ENCODE results near the gene ARHGAP10. TPM values are rescaled to one million over a fixed set of nuclear protein-coding genes. Genes with fewer than 3 reads are reported as not detected.
A peak's percentile ranks its signal among the peaks of the same experiment; 100 is the strongest.
"Not testable (repeated sequence)": the region's sequence is repeated elsewhere in the genome, so short reads cannot be mapped to it uniquely, and the experiment has no call there.

Gene ARHGAP10
- total RNA-seq, 1 donor from 2014 or later, result 37.0 TPM

DNA sequence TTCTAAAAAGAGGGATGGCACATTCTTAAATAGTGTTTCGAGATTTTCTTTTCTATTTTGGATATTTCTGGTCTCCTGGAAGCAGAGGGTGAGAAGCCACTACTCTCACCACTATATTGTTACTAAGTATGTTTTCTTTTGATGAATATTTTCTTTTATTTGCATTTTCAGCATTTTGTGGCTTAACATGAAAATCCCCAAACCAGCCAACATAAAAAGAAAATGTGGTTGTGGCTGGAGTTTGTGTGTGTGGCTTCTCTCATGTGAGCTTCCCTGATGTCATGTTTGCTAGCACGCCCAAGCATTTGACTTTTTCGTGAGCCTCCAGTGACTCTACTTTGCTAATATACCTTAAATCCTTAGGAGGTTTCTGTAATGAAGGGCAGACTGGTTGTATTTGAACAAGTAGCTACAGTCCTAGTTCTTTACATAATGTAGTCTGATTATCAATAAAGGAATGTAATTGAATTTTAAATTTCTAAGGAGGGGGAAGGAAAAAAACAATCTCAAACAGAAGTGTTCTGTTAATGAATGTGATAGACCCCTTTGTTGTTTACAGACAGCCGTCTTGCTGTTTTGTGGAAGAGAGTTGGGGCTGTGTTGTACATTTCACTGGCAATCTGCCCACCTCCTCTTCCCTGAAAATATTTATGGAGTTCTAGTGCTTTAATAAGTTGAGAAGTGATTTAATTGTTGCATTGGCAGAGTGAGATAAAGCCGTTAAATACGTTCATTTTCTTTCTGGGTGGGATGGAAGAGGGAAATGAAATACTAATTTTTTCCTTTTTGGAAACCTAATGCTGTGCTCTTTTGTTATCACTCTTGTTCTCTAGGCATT, 114.6 kb downstream of the ARHGAP10 start:
- DNase-seq (ENCODE audit: low read depth), result no peak

DNA sequence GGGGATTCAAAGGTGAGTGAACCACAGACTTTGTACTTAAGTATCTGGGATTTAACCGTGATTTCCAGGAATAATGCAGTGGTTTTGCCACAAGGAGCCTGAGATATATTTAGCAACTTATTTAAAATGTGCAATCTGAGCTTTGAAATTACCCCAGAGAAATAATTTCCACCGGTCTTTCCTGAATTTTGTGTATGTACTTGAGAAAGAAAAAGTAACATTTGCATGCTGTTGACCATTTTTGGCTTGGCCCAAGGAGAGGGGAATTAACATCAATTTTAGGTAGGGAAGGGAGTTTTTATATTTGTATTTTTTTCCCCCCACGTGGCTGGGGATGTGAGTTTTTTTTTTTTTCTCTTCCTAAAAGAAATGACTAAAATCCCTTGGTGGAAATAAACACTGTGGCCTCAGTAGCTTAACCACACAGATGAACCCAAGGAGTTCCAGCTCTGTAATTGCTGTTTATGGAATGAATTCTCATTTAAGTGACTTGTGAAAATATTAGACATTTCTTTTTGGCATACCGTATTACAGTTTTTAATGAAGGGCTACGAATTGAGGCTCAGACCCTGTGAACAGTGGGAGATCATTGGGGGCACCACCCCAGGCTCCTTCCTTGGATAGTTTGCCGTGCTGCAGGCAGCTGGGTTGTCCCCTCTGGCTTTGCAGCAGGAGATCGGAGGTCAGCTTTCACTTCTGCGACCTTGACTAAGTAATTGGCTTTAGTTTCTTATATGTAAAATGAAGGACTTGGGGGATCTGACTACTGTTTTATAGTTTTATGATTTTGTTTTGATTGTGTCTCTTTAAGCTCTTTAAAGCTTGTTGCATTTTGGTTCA, 116.1 kb downstream of the ARHGAP10 start:
- no peak for DNase-seq (ENCODE audit: low read depth)

DNA sequence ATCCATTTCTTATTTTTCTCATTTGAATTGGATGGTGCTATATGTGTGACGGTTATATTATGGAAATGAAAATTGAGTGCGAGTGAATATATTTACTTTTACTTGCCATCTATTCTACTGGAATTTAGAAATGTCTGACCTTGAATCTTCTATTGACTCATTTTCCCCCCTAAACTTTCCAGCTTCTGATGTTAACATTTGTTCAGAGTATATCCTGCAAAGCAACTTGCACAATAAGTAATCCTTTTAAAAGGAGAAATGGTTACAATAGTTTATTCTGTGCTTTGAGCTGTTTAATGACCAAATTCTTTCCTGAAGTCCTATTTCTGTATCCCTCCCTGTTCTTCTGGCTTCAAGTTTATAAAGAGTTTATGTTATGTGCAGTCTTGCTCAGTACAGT, 116.7 kb downstream of the ARHGAP10 start:
- no peak for DNase-seq (ENCODE audit: low read depth)

DNA sequence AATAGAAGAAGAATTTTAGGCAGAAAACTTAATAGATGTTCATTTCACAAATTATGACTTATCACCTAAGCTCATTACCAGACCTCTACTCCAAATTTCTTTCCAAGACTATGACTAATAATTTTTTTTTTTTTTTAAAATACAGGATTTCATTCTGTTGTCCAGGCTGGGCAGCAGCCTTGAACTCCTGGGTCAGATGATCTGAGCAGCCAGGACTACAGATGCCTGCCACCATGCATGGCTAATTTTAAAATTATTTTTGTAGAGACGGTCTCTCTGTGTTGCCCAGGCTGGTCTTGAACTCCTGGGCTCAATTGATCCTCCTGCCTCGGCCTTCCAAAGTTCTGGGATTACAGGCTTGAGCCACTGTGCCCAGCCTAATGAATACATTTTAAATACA, 119.2 kb downstream of the ARHGAP10 start:
- DNase-seq (ENCODE audit: low read depth), result no peak

DNA sequence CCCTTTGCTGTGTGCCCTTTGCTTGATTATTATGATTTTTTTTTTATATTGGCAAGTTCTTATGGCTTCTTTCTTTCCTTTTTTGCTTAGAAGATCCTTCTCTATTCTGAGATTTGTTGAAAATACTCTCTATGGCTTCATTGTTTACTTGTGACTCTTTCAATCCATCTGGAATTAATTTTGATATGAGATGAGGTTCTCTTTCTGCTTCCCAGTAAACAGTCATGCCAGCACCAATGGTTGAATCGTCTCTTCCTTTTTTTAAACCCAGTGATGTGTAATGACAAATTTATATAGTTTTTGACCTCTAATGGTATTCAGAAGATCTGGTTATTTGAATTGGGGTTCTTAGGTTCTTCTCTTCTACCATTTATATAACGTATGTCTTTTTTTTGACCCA, 121.8 kb downstream of the ARHGAP10 start:
- no peak for DNase-seq (ENCODE audit: low read depth)

DNA sequence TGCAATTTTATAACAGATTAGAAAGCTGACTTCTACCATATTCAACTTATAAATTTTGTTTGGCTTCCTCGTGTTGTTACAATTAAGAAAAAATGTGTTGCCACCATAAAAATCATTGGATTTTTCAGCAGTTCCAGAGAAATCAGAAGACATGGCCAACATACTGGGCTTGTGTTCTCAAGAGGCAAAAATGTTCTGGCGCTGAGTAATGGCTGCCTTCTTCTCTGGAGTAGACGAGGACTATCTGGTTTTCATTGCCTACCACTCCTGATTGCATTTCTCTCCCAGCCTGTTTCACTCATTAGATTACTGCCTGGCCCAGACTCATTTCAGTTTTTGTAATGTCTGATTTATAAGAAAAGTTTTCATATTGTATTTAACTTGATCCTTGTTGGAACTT, 122.3 kb downstream of the ARHGAP10 start:
- no peak for DNase-seq (ENCODE audit: low read depth)

DNA sequence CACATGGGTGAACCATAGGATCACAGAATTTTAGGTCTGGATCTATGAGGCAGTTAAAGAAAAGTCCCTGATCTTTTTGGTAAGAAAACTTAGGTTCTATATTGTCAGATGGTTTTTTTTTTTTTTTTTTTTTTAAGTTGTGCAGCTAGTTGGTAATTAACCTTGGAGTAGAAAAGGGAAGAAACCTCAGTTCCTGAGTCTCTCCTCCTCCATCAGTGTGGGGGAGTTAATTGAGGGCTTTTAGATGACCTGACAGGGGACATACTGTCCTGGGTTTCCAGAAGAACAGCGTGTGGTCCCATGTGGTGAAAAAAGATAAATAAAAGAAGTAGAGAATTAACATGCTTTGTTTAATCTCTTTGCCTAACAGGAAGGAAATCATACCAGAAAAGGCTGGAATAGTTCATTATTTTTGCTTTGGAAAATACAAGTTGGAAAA, 123.7 kb downstream of the ARHGAP10 start:
- DNase-seq (ENCODE audit: low read depth), result no peak

DNA sequence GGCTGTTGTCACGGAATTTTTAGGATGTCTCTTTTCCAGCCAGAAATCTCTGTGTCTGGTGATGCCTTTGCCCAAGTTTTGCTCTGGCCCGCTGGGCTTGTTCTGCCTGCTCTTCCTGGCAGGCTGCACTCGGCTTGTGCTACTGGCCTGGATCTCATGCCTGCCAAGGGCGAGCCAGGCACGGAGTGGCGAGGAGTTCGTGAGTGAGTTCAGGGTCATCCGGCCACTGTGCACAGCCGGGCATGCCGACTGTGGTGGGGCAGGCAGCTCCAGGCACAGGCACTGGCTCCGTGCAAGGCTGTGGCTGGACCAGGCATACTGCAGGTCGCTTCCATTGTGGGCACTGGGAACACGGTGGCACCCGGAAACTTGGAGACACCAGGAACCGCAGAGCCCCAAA, 129.1 kb downstream of the ARHGAP10 start:
- DNase-seq (ENCODE audit: low read depth), result no peak

DNA sequence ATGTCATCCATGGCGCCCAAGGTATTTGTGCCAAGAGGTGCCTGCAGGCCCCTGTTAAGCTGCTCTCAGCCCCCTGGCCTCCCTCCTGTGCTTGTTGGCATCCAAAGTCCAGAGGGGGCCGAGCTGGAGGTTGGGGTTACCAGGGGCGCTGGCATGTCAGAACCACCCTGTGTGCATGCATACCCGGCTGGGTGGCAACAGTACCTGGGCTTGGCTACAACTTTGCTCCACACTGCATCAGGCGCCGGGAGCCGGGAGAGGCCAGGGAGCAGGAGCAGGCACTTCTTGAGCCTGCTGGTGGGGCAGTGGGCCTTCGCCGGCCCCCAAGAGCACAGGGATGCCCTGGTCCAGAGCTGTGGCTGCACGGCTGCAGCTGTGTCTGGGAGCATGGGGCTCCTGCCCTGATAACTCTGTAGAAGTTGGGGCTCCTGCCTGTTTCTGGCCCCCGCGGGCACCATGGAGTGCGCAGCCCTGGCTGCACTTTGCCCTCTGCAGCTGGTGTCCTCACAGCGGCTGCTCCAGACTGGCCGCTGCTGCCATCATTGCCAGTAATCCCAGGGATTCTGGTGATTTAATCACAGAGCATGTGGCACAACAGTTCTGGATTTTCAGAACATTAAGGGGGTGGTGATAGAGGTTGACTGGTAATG, 130.3 kb downstream of the ARHGAP10 start:
- no peak for DNase-seq (ENCODE audit: low read depth)

DNA sequence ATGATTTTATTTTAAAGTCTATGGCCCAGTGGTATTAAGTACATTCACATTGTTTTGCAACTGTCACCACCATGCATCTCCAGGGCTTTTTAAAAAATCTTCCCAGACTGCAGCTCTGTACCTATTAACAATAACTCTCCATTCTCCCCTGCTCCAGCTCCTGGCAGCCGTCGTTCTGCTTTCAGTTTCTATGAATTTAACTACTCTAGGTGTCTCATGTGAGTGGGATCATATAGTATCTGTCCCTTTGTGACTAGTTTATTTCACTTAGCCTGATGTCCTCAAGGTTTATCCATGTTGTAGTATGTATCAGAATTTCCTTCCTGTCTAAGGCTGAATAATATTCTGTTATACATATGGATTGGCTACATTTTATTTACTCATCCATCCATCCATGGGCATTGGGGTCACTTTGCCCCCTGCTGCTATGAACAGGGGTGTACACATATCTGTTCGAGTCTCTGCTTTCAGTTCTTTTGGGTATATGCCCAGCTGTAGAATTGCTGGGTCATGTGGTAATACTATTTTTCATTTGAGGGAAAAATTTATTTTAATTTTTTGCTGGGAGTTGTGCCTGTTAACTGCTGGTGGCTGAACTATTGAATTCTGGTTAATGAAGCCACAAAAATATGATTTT, 131.3 kb downstream of the ARHGAP10 start:
- DNase-seq (ENCODE audit: low read depth), result no peak

DNA sequence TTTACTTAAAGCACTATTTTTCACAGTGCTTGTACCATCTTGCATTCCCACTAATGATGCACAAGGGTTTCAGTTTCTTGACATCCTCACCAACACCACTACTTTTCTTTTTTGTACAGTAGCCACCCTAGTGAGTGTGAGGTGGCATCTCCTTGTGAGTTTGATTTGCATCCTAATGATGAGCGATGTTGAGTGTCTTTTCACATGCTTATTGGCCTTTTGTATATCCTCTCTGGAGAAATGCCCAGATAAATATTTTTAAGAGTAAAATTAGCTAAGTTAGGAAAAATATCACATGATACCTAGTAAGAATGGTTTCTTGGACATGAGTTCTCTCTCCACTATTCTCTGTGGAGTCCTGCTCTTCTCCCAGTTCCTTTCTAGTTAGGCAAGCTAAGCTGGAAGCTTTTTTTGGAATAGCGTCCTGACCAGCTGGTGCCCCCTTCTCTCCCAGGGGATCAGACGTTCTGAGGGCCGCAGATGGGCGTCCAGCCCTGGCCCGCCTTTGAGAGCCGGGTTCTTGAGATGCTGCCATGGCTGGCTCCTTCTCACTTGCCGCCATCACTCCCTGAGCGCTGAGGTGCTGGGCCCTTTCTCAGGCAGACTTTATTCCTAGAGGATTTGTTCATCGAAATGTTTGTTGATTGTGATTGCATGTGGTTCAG, 132.1 kb downstream of the ARHGAP10 start:
- peak; percentile 75 for DNase-seq (ENCODE audit: low read depth)

DNA sequence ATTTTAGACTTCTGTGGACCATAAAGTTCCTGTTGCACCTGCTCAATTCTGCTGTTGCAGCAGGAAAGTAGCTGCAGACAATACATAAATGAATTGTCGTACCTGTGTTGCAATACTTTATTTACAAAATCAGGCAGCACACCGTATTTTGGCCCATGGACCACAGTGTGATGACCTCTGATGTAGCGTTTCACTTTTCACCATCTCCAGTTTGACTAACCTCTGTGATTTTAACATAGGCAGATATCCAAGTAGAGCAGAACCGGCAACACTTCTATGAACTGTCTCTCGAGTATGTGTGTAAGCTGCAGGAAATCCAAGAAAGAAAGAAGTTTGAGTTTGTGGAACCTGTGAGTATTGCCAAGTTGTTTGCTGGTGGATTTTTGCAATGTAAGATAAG, 132.7 kb downstream of the ARHGAP10 start:
- DNase-seq (ENCODE audit: low read depth), result no peak

DNA sequence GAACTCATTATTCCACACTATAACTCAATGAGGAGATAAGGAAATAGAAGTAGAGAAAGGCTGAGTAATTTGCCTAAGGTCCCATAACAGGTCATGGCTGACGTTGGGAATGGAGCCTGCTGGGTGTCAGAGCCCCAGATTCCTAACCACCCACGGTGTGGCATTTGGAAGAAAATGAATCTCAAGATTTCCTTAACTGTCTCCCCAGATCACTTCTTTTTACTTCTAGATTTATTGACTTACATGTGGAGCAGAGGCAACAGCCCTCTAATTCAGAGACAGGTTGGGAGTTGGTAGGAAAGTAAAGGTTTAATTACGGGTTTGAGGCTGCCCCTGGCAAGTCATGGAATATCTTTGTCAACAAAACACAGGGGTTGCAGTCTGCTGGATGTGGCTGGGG, 134.0 kb downstream of the ARHGAP10 start:
- DNase-seq (ENCODE audit: low read depth), result no peak

DNA sequence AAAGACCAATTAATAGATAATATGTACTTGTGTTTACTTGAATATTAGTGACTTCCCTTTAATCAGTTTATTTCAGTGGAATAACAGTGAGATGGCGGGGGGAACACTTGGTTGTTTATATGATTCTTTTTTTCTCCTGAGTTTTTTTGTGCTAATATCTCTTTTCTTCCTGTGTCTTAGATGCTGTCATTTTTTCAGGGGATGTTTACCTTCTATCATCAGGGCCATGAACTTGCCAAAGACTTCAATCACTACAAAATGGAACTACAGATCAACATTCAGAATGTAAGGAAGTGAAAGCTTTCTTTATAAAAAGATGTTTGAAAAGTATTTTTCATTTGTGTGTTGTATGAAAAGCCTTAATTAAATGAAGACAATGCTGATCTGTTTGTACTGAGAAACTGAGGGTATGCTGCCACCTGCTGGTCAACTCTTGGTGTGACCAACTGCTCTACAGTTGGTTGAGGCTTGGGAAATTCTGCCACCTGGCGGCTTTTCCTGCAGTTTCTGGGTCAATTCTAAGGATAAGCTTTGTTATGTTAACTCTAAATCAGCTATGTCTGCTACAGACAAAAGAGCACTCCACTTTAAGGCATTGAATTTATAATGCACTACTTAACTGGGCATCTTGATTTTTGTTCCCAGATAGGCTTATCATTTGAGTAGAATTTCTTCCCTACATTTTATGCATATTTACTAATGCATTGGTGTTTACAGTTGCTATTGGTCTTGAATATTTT, 134.8 kb downstream of the ARHGAP10 start:
- peak; percentile 94 for DNase-seq (ENCODE audit: low read depth)

DNA sequence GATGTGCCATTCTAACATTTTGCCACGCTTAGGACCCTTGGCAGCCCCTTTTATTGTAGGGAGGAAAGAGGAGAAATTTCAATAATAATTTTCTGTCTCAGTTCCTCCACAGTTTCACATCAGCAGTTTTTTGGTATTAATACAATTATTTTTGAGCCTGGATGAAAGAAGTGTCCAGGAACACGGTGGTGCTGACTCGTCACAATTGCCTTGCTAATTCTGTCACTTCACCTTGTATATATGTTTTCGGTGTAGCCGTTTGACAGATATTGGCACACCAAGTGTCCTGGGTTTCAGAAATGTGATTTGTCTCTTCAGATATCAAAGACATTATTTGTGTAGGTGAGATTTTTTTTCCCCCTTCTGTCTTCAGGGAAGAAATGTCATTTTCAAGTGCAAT, 142.2 kb downstream of the ARHGAP10 start:
- DNase-seq (ENCODE audit: low read depth), result no peak

DNA sequence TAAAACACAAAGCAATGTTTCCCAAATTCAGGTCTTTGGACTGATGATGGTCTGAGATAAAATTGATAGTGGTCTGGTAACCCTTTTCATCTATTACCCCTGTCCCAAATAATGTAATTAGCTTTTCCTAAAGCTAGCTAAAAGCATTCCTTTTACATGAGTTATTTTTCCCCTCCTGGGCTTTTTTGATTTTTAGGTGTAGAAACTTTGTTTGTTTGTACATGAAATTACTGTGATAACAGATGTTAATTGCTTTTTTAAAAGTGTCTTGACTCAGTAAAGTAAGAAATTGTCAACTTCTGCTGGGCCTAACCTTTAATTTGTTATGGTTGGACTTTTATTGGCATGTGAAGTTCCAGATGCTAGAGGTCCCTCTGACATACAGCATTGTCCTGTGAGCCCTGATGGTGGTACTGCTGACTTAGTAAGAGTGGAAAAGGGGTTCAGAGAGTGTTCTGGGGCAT, 145.5 kb downstream of the ARHGAP10 start:
- no peak for DNase-seq (ENCODE audit: low read depth)

DNA sequence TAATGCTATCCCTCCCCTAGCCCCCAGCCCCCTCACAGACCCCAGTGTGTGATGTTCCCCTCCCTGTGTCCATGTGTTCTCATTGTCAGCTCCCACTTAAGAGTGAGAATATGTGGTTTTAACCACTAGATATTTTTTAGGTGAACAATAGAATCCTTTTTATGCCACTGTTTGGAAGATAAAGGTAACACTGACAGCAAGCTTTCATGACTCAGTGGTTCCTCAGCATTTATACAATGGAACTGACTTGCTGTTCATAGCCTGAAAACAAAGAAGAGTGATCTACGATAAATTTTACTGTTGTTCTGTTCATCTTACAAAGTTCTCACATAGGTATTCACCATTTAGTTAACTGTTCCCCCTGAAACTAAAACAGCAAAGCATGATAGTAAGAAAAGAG, 147.8 kb downstream of the ARHGAP10 start:
- DNase-seq (ENCODE audit: low read depth), result no peak

DNA sequence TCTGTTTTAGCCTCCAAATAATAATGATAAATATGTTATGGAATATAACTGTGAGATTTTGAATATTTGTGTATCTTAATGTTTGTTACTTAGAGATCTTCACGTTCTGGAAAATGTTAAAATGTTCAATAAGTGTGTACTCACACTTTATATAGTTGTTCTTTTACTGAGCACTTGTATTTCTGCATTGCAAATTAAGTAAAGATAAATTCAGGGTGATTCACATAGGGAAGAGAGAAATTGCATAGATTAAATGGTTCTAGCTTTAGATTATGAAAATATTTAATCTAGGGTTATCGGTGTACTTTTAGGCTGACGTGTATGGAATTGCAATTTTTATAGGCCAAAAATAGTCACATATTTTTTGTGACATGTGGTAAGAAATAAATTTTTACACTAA, 148.6 kb downstream of the ARHGAP10 start:
- DNase-seq (ENCODE audit: low read depth), result no peak

DNA sequence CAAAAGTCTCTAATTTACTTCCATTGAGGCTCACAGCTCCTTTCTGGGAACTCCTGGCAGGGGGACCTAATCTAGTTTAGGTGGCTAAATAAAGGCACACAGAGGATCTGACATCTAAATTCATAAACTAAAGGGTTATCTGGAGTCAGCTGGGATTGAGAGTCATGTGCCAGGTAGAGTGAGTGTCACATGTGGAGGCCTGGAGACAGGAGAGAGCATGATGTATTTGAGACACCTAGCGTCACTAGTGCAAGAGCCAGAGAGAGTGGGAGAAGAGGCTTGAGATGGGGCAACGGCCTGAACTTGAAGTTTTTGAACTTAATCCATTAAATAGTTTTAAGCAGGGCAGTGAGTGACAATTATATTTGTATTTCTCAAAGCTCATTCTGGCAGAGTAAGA, 152.6 kb downstream of the ARHGAP10 start:
- no peak for DNase-seq (ENCODE audit: low read depth)

DNA sequence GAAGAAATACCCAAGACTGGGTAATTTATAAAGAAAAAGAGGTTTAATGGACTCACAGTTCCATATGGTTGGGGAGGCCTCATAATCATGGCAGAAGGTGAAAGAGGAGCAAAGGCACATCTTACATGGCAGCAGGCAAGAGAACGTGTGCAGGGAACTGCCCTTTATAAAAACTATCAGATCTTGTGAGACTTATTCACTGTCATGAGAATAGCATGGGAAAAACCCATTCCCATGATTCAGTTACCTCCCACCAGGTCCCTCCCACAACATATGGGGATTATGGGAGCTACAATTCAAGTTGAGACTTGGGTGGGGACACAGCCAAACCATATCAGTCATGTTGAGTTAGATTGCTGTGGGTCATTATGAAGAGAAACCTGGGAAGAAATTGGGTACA, 153.3 kb downstream of the ARHGAP10 start:
- DNase-seq (ENCODE audit: low read depth), result not testable (repeated sequence)
